Measurements from ENCODE around the gene ACTG1. TPM values are rescaled to one million over a fixed set of nuclear protein-coding genes. Genes with fewer than 3 reads are reported as not detected.

Gene ACTG1
- total RNA-seq, 1 experiment from 2014 or later, result 3,455 TPM

DNA sequence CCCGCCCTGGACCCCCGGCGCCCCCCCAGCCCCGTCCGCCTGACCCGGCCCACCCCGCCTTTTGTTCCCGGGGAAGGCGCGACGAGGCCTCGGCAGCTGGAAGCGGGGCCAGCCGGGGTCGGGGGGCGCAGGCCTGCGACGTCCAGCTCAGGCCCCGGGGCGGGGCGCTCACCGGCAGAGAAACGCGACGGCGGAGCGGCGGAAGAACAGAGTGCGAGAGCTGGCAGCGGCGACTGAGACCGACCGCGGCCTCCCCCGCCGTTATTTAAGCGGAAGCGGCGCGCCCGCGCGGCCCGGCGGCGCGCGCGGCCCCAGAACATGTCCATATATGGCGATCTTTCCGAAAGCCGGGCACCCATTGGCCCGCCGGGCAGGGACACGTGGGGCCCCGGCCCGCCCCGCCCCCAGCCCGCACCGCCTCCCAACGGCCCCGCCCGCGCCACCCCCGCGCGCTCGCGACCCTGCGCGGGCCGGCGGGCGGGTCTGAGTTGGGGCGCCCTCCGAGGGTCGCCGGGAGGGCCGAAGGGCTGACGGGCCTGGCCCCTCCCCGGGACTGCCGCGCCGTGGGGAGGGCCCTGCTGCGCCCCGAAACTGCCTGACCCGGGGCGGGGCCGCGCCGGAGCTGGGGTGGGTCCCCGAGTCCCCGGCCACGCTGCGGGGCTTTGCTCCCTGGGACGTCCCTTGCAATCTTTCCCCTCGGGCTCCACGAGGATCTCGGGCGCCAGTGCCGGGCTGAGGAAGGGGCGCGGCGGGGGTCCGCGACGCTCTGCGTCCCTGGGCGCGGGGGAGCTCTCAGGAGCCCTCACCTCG is at the start of gene ACTG1 (continued):
- TF ChIP-seq, protein P1, sequence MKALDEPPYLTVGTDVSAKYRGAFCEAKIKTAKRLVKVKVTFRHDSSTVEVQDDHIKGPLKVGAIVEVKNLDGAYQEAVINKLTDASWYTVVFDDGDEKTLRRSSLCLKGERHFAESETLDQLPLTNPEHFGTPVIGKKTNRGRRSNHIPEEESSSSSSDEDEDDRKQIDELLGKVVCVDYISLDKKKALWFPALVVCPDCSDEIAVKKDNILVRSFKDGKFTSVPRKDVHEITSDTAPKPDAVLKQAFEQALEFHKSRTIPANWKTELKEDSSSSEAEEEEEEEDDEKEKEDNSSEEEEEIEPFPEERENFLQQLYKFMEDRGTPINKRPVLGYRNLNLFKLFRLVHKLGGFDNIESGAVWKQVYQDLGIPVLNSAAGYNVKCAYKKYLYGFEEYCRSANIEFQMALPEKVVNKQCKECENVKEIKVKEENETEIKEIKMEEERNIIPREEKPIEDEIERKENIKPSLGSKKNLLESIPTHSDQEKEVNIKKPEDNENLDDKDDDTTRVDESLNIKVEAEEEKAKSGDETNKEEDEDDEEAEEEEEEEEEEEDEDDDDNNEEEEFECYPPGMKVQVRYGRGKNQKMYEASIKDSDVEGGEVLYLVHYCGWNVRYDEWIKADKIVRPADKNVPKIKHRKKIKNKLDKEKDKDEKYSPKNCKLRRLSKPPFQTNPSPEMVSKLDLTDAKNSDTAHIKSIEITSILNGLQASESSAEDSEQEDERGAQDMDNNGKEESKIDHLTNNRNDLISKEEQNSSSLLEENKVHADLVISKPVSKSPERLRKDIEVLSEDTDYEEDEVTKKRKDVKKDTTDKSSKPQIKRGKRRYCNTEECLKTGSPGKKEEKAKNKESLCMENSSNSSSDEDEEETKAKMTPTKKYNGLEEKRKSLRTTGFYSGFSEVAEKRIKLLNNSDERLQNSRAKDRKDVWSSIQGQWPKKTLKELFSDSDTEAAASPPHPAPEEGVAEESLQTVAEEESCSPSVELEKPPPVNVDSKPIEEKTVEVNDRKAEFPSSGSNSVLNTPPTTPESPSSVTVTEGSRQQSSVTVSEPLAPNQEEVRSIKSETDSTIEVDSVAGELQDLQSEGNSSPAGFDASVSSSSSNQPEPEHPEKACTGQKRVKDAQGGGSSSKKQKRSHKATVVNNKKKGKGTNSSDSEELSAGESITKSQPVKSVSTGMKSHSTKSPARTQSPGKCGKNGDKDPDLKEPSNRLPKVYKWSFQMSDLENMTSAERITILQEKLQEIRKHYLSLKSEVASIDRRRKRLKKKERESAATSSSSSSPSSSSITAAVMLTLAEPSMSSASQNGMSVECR (CRISPR knock-in tag; IDR thresholded peaks at IDR 0.05; ENCODE audit: borderline replicate concordance), result peak; percentile 43; the same call in 1 of the 2 replicates

DNA sequence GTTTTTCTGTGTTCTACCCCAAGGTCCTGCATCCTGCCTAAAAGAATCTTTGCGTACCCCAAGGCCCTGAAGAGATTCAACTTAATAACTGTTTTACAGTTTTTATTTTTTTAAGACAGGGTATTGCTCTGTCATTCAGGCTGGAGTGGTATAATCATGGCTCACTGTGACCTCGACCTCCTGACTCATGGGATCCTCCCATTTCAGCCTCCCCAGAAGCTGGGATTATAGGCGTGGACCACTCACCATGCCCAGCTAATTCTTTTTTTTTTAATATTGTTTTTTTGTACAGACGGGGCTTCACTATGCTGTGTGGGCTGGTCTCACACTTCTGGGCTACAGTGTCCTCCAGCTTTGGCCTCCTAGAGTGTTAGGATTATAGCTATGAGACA is 48.9 kb upstream of the ACTG1 start:
- ATAC-seq, result no peak
- Mint-ChIP-seq H3K4me1 (no peaks in the 10 kb centered on the region), H3K27me3 (ENCODE audit: low read depth) (no peaks in the 10 kb centered on the region), H3K36me3 (peaks cover 46% of the 10 kb centered on the region), H3K27ac (no peak overlapping the region), H3K9me3 (no peaks in the 10 kb centered on the region), H3K4me3 (no peak overlapping the region)
- no peak for DNase-seq (ENCODE audit: low spot score)
- ChIA-PET CTCF (interaction anchor here (1.1 kb wide), 1 partner anchor 9 kb away, joined by 4 read pairs; the partner anchor contains the start of gene FAAP100), POLR2A (no interaction called here)
- TF ChIP-seq FOXJ3 (CRISPR knock-in tag; IDR thresholded peaks at IDR 0.05; ENCODE audit: borderline replicate concordance) (no peak), ELF4 (CRISPR knock-in tag; IDR thresholded peaks at IDR 0.05; ENCODE audit: low read depth) (no peak), ZNF317 (CRISPR knock-in tag; IDR thresholded peaks at IDR 0.05; ENCODE audit: borderline replicate concordance, low read depth) (no peak)
- TF ChIP-seq, protein P2, sequence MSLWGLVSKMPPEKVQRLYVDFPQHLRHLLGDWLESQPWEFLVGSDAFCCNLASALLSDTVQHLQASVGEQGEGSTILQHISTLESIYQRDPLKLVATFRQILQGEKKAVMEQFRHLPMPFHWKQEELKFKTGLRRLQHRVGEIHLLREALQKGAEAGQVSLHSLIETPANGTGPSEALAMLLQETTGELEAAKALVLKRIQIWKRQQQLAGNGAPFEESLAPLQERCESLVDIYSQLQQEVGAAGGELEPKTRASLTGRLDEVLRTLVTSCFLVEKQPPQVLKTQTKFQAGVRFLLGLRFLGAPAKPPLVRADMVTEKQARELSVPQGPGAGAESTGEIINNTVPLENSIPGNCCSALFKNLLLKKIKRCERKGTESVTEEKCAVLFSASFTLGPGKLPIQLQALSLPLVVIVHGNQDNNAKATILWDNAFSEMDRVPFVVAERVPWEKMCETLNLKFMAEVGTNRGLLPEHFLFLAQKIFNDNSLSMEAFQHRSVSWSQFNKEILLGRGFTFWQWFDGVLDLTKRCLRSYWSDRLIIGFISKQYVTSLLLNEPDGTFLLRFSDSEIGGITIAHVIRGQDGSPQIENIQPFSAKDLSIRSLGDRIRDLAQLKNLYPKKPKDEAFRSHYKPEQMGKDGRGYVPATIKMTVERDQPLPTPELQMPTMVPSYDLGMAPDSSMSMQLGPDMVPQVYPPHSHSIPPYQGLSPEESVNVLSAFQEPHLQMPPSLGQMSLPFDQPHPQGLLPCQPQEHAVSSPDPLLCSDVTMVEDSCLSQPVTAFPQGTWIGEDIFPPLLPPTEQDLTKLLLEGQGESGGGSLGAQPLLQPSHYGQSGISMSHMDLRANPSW (CRISPR knock-in tag; conservative IDR thresholded peaks at IDR 0.05; ENCODE audit: low read depth), result no peak

DNA sequence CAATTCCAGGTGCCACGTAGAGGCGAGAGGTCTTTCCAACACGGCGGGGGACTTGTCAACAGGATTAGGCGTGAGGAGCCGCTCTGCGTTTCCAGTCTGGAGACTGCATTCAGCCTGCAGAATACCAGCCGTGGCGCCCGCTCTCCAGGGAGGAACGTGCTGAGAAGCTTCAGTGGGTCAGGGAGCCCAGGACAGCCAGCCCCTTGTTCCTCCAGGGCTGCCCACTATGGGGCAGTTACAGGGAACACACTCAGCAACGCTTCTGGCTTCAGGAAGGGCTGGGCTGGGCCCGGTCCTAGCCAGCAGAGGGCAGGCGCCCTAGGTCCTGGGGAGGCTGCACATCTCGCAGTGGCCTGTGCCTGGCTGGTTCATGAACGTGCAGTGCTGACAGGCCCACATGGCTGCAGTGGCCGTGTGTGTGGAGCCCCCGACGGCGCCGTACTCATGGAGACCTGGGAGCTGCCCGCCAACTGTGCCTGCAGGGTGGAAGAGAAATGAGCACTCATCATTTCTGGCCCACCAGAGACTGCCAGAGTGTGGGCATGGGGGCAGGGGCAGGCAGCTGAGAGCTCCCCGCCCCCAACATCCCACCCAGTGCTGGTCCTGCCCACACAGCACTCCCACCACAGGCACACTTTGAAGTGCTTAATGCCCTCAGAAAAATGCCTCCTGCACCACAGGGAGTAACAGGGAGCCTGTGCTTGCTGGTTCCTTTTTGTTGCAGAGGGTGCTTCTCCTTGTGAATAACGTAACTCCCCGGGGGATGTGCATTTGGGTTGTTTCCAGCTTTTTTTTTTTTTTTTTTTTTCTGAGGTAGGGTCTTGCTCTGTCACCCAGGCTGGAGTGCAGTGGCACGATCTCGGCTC is 46.6 kb upstream of the ACTG1 start:
- H3K4me1 Mint-ChIP-seq, result peaks cover 2% of the 10 kb centered on the region
- ChIA-PET CTCF (interaction anchor here (0.7 to 1.3 kb wide), 3 partner anchors 10 to 40 kb away, joined by 3 to 4 read pairs (median 3); no protein-coding TSS in a partner anchor), POLR2A (interaction anchor here (0.7 kb wide), 1 partner anchor 100 kb away, joined by 4 read pairs; no protein-coding TSS in a partner anchor)
- H3K4me3 Mint-ChIP-seq, result no peak overlapping the region
- peak; percentile 63 for DNase-seq (ENCODE audit: low spot score)
- TF ChIP-seq TP53 (CRISPR knock-in tag; IDR thresholded peaks at IDR 0.05), result no peak
- no peak for TF ChIP-seq MYBL2 (CRISPR knock-in tag; IDR thresholded peaks at IDR 0.05)
- TF ChIP-seq GTF2I (CRISPR knock-in tag; conservative IDR thresholded peaks at IDR 0.05), result no peak
- no peak overlapping the region for H3K27ac Mint-ChIP-seq
- peaks cover 26% of the 10 kb centered on the region for H3K36me3 Mint-ChIP-seq
- H3K9me3 Mint-ChIP-seq, result no peaks in the 10 kb centered on the region
- no peaks in the 10 kb centered on the region for H3K27me3 Mint-ChIP-seq (ENCODE audit: low read depth)
- ATAC-seq, result peak; percentile 86

DNA sequence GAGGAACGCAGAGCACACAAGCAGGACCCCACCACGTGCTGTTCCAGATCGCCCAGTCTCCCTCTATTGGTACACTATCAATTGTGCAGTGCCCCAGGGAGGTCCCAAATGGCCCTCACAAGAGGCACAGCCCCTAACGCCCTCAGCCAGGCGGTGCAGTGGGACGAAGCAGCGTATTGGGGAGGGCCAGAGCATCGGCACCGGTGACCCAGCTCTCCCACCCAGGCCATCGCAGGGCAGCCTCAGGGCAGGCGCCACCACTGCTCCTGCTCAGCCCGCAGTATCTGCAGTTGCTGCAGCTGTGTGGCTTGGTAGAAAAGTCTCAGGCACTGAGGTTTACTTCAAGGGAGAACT is 45.5 kb upstream of the ACTG1 start:
- Mint-ChIP-seq H3K27ac (0 out of 2 replicates have a peak overlapping the region, but pooled peaks have one; percentile 27), H3K4me3 (no peak overlapping the region), H3K36me3 (peaks cover 19% of the 10 kb centered on the region), H3K4me1 (peaks cover 13% of the 10 kb centered on the region), H3K9me3 (no peaks in the 10 kb centered on the region), H3K27me3 (ENCODE audit: low read depth) (no peaks in the 10 kb centered on the region)
- DNase-seq (ENCODE audit: low spot score) (no peak), ATAC-seq (no peak)
- ChIA-PET POLR2A (no interaction called here), CTCF (interaction anchor here (1.3 kb wide), 1 partner anchor 35 kb away, joined by 3 read pairs; no protein-coding TSS in a partner anchor)
- TF ChIP-seq, protein P3, sequence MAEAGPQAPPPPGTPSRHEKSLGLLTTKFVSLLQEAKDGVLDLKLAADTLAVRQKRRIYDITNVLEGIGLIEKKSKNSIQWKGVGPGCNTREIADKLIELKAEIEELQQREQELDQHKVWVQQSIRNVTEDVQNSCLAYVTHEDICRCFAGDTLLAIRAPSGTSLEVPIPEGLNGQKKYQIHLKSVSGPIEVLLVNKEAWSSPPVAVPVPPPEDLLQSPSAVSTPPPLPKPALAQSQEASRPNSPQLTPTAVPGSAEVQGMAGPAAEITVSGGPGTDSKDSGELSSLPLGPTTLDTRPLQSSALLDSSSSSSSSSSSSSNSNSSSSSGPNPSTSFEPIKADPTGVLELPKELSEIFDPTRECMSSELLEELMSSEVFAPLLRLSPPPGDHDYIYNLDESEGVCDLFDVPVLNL (CRISPR knock-in tag; IDR thresholded peaks at IDR 0.05; ENCODE audit: borderline replicate concordance, low read depth), result no peak
- TF ChIP-seq, protein P4, sequence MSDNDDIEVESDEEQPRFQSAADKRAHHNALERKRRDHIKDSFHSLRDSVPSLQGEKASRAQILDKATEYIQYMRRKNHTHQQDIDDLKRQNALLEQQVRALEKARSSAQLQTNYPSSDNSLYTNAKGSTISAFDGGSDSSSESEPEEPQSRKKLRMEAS (CRISPR knock-in tag; IDR thresholded peaks at IDR 0.05), result no peak
- TF ChIP-seq, protein P5, sequence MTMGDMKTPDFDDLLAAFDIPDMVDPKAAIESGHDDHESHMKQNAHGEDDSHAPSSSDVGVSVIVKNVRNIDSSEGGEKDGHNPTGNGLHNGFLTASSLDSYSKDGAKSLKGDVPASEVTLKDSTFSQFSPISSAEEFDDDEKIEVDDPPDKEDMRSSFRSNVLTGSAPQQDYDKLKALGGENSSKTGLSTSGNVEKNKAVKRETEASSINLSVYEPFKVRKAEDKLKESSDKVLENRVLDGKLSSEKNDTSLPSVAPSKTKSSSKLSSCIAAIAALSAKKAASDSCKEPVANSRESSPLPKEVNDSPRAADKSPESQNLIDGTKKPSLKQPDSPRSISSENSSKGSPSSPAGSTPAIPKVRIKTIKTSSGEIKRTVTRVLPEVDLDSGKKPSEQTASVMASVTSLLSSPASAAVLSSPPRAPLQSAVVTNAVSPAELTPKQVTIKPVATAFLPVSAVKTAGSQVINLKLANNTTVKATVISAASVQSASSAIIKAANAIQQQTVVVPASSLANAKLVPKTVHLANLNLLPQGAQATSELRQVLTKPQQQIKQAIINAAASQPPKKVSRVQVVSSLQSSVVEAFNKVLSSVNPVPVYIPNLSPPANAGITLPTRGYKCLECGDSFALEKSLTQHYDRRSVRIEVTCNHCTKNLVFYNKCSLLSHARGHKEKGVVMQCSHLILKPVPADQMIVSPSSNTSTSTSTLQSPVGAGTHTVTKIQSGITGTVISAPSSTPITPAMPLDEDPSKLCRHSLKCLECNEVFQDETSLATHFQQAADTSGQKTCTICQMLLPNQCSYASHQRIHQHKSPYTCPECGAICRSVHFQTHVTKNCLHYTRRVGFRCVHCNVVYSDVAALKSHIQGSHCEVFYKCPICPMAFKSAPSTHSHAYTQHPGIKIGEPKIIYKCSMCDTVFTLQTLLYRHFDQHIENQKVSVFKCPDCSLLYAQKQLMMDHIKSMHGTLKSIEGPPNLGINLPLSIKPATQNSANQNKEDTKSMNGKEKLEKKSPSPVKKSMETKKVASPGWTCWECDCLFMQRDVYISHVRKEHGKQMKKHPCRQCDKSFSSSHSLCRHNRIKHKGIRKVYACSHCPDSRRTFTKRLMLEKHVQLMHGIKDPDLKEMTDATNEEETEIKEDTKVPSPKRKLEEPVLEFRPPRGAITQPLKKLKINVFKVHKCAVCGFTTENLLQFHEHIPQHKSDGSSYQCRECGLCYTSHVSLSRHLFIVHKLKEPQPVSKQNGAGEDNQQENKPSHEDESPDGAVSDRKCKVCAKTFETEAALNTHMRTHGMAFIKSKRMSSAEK (CRISPR knock-in tag; IDR thresholded peaks at IDR 0.05; ENCODE audit: borderline replicate concordance), result no peak
- TF ChIP-seq GRHL2 (CRISPR knock-in tag; IDR thresholded peaks at IDR 0.05; ENCODE audit: insufficient replicate concordance, severe bottlenecking), result no peak

Data from WTC11 (cell line).